Cardiac muscle cell (in vitro differentiated cells and primary cell): Measurements from ENCODE around the gene IRF8. TPM values are rescaled to one million over a fixed set of nuclear protein-coding genes. Genes with fewer than 3 reads are reported as not detected.
A peak's percentile ranks its signal among the peaks of the same experiment; 100 is the strongest.

ENCODE experiments used
- DNase-seq, 2 donors: peaks; one replicate each; pipeline versions ENCODE4 v3.0.0 to v3.0.0-alpha.2; 2010 to 2017; ENCODE audit warnings: low read depth in 1 of 2, low spot score in 1 of 2
- H3K27ac ChIP-seq: fragments of 200-600 bp; sonication (generic); 2 replicates; pipeline ENCODE4 v1.5.1; 2016
- H3K27me3 ChIP-seq: fragments of 200-600 bp; sonication (generic); 2 replicates; pipeline ENCODE4 v1.6.0; 2016; ENCODE audit warnings: control low read depth
- H3K36me3 ChIP-seq: fragments of 200-600 bp; sonication (generic); 2 replicates; pipeline ENCODE4 v1.5.1; 2016; ENCODE audit warnings: control low read depth
- H3K4me1 ChIP-seq: fragments of 200-600 bp; sonication (generic); 2 replicates; pipeline ENCODE4 v1.8.1; 2017; ENCODE audit warnings: low read depth, mild to moderate bottlenecking, mixed run types
- H3K4me3 ChIP-seq: fragments of 200-600 bp; sonication (generic); 2 replicates; pipeline ENCODE4 v1.5.1; 2016; ENCODE audit warnings: mild to moderate bottlenecking
- H3K9me3 ChIP-seq: fragments of 200-600 bp; sonication (generic); 2 replicates; pipeline ENCODE4 v1.5.1; 2017; ENCODE audit warnings: low read depth, mild to moderate bottlenecking, control low read depth
- CTCF ChIP-seq: IDR thresholded peaks from 2 replicates; pipeline ENCODE4 v1.5.1; 2012; ENCODE audit warnings: low read depth, mild to moderate bottlenecking, low read length
- polyA plus RNA-seq: library from polyadenylated mRNA; unstranded; fragments of >200 nt; fragmentation: Nextera tagmentation; extraction: Ambion mirVana; gene quantifications from 2 replicates; pipeline ENCODE4 v1.2.1, GENCODE V29; 2016
- total RNA-seq: library from RNA; depleted of rRNA; stranded (reverse); fragments of >200 nt; gene quantifications from 2 replicates; pipeline ENCODE4 v1.2.3, GENCODE V29; 2016

Gene IRF8
- total and polyA plus RNA-seq, 2 experiments from 2014 or later = 1.7 to 12.8 TPM

GRCh38 chr16:85924675-85925074, 25.7 kb downstream of the IRF8 start:
- Histone ChIP-seq H3K4me1 (no peaks in the 10 kb centered on the region), H3K27ac (no peak overlapping the region), H3K4me3 (no peak overlapping the region), H3K9me3 (no peaks in the 10 kb centered on the region), H3K27me3 (peaks cover 1% of the 10 kb centered on the region), H3K36me3 (no peaks in the 10 kb centered on the region)
- DNase-seq = peak in 1 of 2 donors; percentile 35
- TF ChIP-seq CTCF = no peak

- TF ChIP-seq CTCF = no peak
- H3K4me3 ChIP-seq = no peak overlapping the region
- H3K27ac ChIP-seq = no peak overlapping the region
- H3K27me3 ChIP-seq = peaks cover 2% of the 10 kb centered on the region
- DNase-seq = no peak
- H3K4me1 ChIP-seq = no peaks in the 10 kb centered on the region
- H3K9me3 ChIP-seq = no peaks in the 10 kb centered on the region
- no peaks in the 10 kb centered on the region for H3K36me3 ChIP-seq
These were observed 27.4 kb downstream of the IRF8 start for GRCh38 chr16:85926370-85926769.

- peaks cover 2% of the 10 kb centered on the region for H3K27me3 ChIP-seq
- no peak for DNase-seq
- TF ChIP-seq CTCF = no peak
- H3K27ac ChIP-seq = no peak overlapping the region
- H3K36me3 ChIP-seq = no peaks in the 10 kb centered on the region
- no peak overlapping the region for H3K4me3 ChIP-seq
- H3K9me3 ChIP-seq = no peaks in the 10 kb centered on the region
- peaks cover 5% of the 10 kb centered on the region for H3K4me1 ChIP-seq
These were observed 28.4 kb downstream of the IRF8 start for GRCh38 chr16:85927371-85927770.

GRCh38 chr16:85927959-85928358, 29.0 kb downstream of the IRF8 start:
- peaks cover 5% of the 10 kb centered on the region for H3K4me1 ChIP-seq
- no peak overlapping the region for H3K27ac ChIP-seq
- no peak for TF ChIP-seq CTCF
- peaks cover 2% of the 10 kb centered on the region for H3K27me3 ChIP-seq
- H3K4me3 ChIP-seq = no peak overlapping the region
- no peaks in the 10 kb centered on the region for H3K9me3 ChIP-seq
- H3K36me3 ChIP-seq = no peaks in the 10 kb centered on the region
- no peak for DNase-seq

GRCh38 chr16:85928401-85928820, 29.4 kb downstream of the IRF8 start:
- Histone ChIP-seq H3K27ac (no peak overlapping the region), H3K4me1 (peaks cover 5% of the 10 kb centered on the region), H3K27me3 (peaks cover 2% of the 10 kb centered on the region), H3K4me3 (no peak overlapping the region), H3K36me3 (no peaks in the 10 kb centered on the region), H3K9me3 (no peaks in the 10 kb centered on the region)
- TF ChIP-seq CTCF = no peak
- DNase-seq = peak in 1 of 2 donors; percentile 74

- Histone ChIP-seq H3K4me3 (no peak overlapping the region), H3K36me3 (no peaks in the 10 kb centered on the region), H3K27ac (no peak overlapping the region), H3K9me3 (no peaks in the 10 kb centered on the region), H3K4me1 (peaks cover 5% of the 10 kb centered on the region), H3K27me3 (peaks cover 2% of the 10 kb centered on the region)
- no peak for TF ChIP-seq CTCF
- DNase-seq = no peak
These were observed 30.3 kb downstream of the IRF8 start for GRCh38 chr16:85929259-85929721.
